Liver (tissue), 9 donors: ENCODE results near the gene DYNAP. TPM values are rescaled to one million over a fixed set of nuclear protein-coding genes. Genes with fewer than 3 reads are reported as not detected.

Source experiments
- DNase-seq: peaks from one replicate; pipeline ENCODE4 v3.0.0-alpha.2; 2017; ENCODE audit warnings: low spot score
- H3K27ac ChIP-seq, 2 donors: one replicate each; pipeline ENCODE4 v1.7.0; 2013; ENCODE audit warnings: inconsistent platforms in 2 of 2, low read length in 2 of 2, control low read depth in 1 of 2, low read depth in 1 of 2, mild to moderate bottlenecking in 1 of 2
- H3K27me3 ChIP-seq, 4 donors: one replicate each; pipeline versions ENCODE4 v1.6.1 to v1.7.0; 2013; ENCODE audit warnings: low read length in 3 of 4, inconsistent platforms in 1 of 4, mild to moderate bottlenecking in 1 of 4, moderate library complexity in 1 of 4; ENCODE audit not compliant: control insufficient read depth in 4 of 4, insufficient read depth in 4 of 4
- H3K36me3 ChIP-seq, 4 donors: one replicate each; pipeline versions ENCODE4 v1.6.1 to v1.7.0; 2013; ENCODE audit warnings: low read length in 3 of 4, mild to moderate bottlenecking in 3 of 4, low read depth in 1 of 4, moderate library complexity in 1 of 4; ENCODE audit not compliant: control insufficient read depth in 4 of 4, insufficient read depth in 3 of 4
- H3K4me1 ChIP-seq, 4 donors: one replicate each; pipeline versions ENCODE4 v1.6.1 to v1.7.0; 2013; ENCODE audit warnings: low read length in 3 of 4, mild to moderate bottlenecking in 3 of 4, moderate library complexity in 1 of 4; ENCODE audit not compliant: control insufficient read depth in 4 of 4, insufficient read depth in 4 of 4
- H3K4me3 ChIP-seq, 3 donors: one replicate each; pipeline versions ENCODE4 v1.6.1 to v1.7.0; 2013; ENCODE audit warnings: low read length in 3 of 3, control low read depth in 1 of 3, low read depth in 1 of 3, mild to moderate bottlenecking in 1 of 3
- H3K9ac ChIP-seq, 2 donors: one replicate each; pipeline ENCODE4 v1.7.0; 2013; ENCODE audit warnings: low read length in 2 of 2, mild to moderate bottlenecking in 2 of 2, moderate library complexity in 2 of 2, control low read depth in 1 of 2, low read depth in 1 of 2
- H3K9me3 ChIP-seq, 4 donors: one replicate each; pipeline versions ENCODE4 v1.6.1 to v1.7.0; 2013; ENCODE audit warnings: low read length in 3 of 4; ENCODE audit not compliant: control insufficient read depth in 4 of 4
- ATF3 ChIP-seq: IDR thresholded peaks from 2 replicates; pipeline ENCODE4 v1.6.1; 2016; ENCODE audit warnings: antibody characterized with exemption
- CTCF ChIP-seq: fragments of 150-350 bp; IDR thresholded peaks from 2 replicates; pipeline ENCODE4 v1.5.1; 2017; ENCODE audit warnings: improper control_type of control experiment, low read depth, low read length; ENCODE audit not compliant: missing input control
- FOXA1 ChIP-seq: IDR thresholded peaks from 2 replicates; pipeline ENCODE4 v1.6.1; 2016; ENCODE audit warnings: antibody characterized with exemption
- FOXA2 ChIP-seq: IDR thresholded peaks from 2 replicates; pipeline ENCODE4 v1.6.1; 2016; ENCODE audit warnings: antibody characterized with exemption
- GABPA ChIP-seq, 2 donors: IDR thresholded peaks in 1 of 2; conservative IDR thresholded peaks in 1 of 2; 2 replicates each; pipeline ENCODE4 v1.6.1; 2016; ENCODE audit warnings: antibody characterized with exemption in 2 of 2, mild to moderate bottlenecking in 1 of 2, moderate library complexity in 1 of 2
- HNF4A ChIP-seq, 2 donors: conservative IDR thresholded peaks; 2 replicates each; pipeline ENCODE4 v1.6.1; 2016; ENCODE audit warnings: antibody characterized with exemption in 2 of 2, mild to moderate bottlenecking in 2 of 2
- HNF4G ChIP-seq: IDR thresholded peaks from 2 replicates; pipeline ENCODE4 v1.6.1; 2016; ENCODE audit warnings: antibody characterized with exemption
- JUND ChIP-seq, 2 donors: IDR thresholded peaks; 2 replicates each; pipeline ENCODE4 v1.6.1; 2016; ENCODE audit warnings: antibody characterized with exemption in 2 of 2
- MAX ChIP-seq: IDR thresholded peaks from 2 replicates; pipeline ENCODE4 v1.6.1; 2016; ENCODE audit warnings: antibody characterized with exemption
- NR2F2 ChIP-seq: IDR thresholded peaks from 2 replicates; pipeline ENCODE4 v1.6.1; 2016; ENCODE audit warnings: antibody characterized with exemption
- RAD21 ChIP-seq, 2 donors: IDR thresholded peaks; 2 replicates each; pipeline ENCODE4 v1.6.1; 2016; ENCODE audit warnings: antibody characterized with exemption in 2 of 2, mild to moderate bottlenecking in 2 of 2
- REST ChIP-seq: IDR thresholded peaks from 2 replicates; pipeline ENCODE4 v1.6.1; 2016; ENCODE audit warnings: antibody characterized with exemption, mild to moderate bottlenecking
- RXRA ChIP-seq, 2 donors: IDR thresholded peaks; 2 replicates each; pipeline ENCODE4 v1.6.1; 2017 to 2018; ENCODE audit warnings: antibody characterized with exemption in 2 of 2, mild to moderate bottlenecking in 1 of 2
- SP1 ChIP-seq: IDR thresholded peaks from 2 replicates; pipeline ENCODE4 v1.6.1; 2018; ENCODE audit warnings: antibody characterized with exemption, mild to moderate bottlenecking
- TAF1 ChIP-seq: conservative IDR thresholded peaks from 2 replicates; pipeline ENCODE4 v1.6.1; 2016; ENCODE audit warnings: antibody characterized with exemption, mild to moderate bottlenecking
- ZBTB33 ChIP-seq: IDR thresholded peaks from 2 replicates; pipeline ENCODE4 v1.6.1; 2016; ENCODE audit warnings: antibody characterized with exemption
- WGBS: extraction: QIAGEN DNeasy Blood & Tissue Kit; methylation state at CpG from one replicate; pipeline ENCODE4 v1.1.7; 2013; 5-methylcytosine and 5-hydroxymethylcytosine counted together
- polyA plus RNA-seq, 2 donors: library from polyadenylated mRNA; stranded (reverse) in 1 of 2; unstranded in 1 of 2; fragments of 200-250 nt in 1 of 2; fragments of >200 nt in 1 of 2; fragmentation: Nextera tagmentation in 1 of 2; extraction: Ambion mirVana in 1 of 2; gene quantifications; one replicate each; pipeline versions ENCODE4 v1.2.1 to v1.2.3, GENCODE V29; 2013 to 2015
- total RNA-seq, 2 donors: library from RNA; depleted of rRNA; stranded (reverse); fragments of >200 nt; gene quantifications; one replicate each; pipeline ENCODE4 v1.2.3, GENCODE V29; 2014
- donor health status: healthy.
- donor health status: healthy.
- donor health status: healthy.
- donor health status: healthy.
- donor health status: healthy.

DYNAP gene
- total and polyA plus RNA-seq, 4 donors, result not detected

- Histone ChIP-seq H3K36me3 (no peaks in the 10 kb centered on the region), H3K4me3 (no peak overlapping the region), H3K27me3 (peaks cover 0 to 3% (median 0%) of the 10 kb centered on the region in 4 donors), H3K9ac (no peak overlapping the region), H3K4me1 (no peaks in the 10 kb centered on the region), H3K9me3 (no peaks in the 10 kb centered on the region), H3K27ac (no peak overlapping the region)
- DNase-seq, result no peak
- 74% methylated on average over 2 of the region's 2 CpGs for WGBS
- TF ChIP-seq NR2F2, result no peak
- no peak for TF ChIP-seq HNF4A (conservative IDR thresholded peaks at IDR 0.05)
- TF ChIP-seq HNF4G, result no peak
- no peak for TF ChIP-seq JUND (IDR thresholded peaks at IDR 0.05)
- no peak for TF ChIP-seq MAX
- no peak for TF ChIP-seq ZBTB33
- no peak for TF ChIP-seq FOXA2
Measured at GRCh38 chr18:54557958-54558357, 33.1 kb upstream of the DYNAP start.

GRCh38 chr18:54558609-54559585 lies 32.1 kb upstream of the DYNAP start:
- Histone ChIP-seq H3K9me3 (no peaks in the 10 kb centered on the region), H3K27me3 (peaks cover 0 to 3% (median 0%) of the 10 kb centered on the region in 4 donors), H3K9ac (no peak overlapping the region), H3K27ac (no peak overlapping the region), H3K36me3 (no peaks in the 10 kb centered on the region), H3K4me3 (no peak overlapping the region), H3K4me1 (no peaks in the 10 kb centered on the region)
- no peak for DNase-seq
- TF ChIP-seq FOXA1 (no peak), RAD21 (IDR thresholded peaks at IDR 0.05) (peak; percentile 78 to 79), REST (no peak), FOXA2 (no peak), SP1 (no peak), TAF1 (no peak), JUND (IDR thresholded peaks at IDR 0.05) (no peak), CTCF (peak; percentile 86), ATF3 (no peak), RXRA (IDR thresholded peaks at IDR 0.05) (no peak), GABPA (IDR thresholded peaks at IDR 0.05 in 1 of 2, conservative IDR thresholded peaks at IDR 0.05 in 1 of 2) (no peak)
- WGBS, result 82% methylated on average over 3 of the region's 3 CpGs
